Adipocyte (in vitro differentiated cells): ENCODE measurements around the gene LCE3A.
"Not testable (repeated sequence)": the region's sequence is repeated elsewhere in the genome, so short reads cannot be mapped to it uniquely, and the experiment has no call there.

Experiments used
- DNase-seq: peaks from one replicate; pipeline ENCODE4 v3.0.0-alpha.2; 2015; ENCODE audit warnings: low read depth
- H3K27me3 ChIP-seq: replicated peaks from 2 replicates; pipeline ENCODE4 v1.7.0; 2013; ENCODE audit warnings: mild to moderate bottlenecking, low read length, moderate library complexity; ENCODE audit not compliant: control insufficient read depth, insufficient read depth
- H3K36me3 ChIP-seq: 2 replicates; pipeline ENCODE4 v1.7.0; 2013; ENCODE audit warnings: low read length, mild to moderate bottlenecking, moderate library complexity; ENCODE audit not compliant: control insufficient read depth, insufficient read depth, severe bottlenecking
- H3K4me1 ChIP-seq: 2 replicates; pipeline ENCODE4 v1.7.0; 2013; ENCODE audit warnings: mild to moderate bottlenecking, low read length, moderate library complexity; ENCODE audit not compliant: control insufficient read depth, insufficient read depth
- H3K4me3 ChIP-seq: 2 replicates; pipeline ENCODE4 v1.7.0; 2013; ENCODE audit warnings: mild to moderate bottlenecking, low read length, moderate library complexity
- H3K9ac ChIP-seq: 2 replicates; pipeline ENCODE4 v1.7.0; 2013; ENCODE audit warnings: mild to moderate bottlenecking, low read length, moderate library complexity
- H3K9me3 ChIP-seq: 2 replicates; pipeline ENCODE4 v1.7.0; 2013; ENCODE audit warnings: mild to moderate bottlenecking, low read length, moderate library complexity; ENCODE audit not compliant: control insufficient read depth

Gene LCE3A

DNA sequence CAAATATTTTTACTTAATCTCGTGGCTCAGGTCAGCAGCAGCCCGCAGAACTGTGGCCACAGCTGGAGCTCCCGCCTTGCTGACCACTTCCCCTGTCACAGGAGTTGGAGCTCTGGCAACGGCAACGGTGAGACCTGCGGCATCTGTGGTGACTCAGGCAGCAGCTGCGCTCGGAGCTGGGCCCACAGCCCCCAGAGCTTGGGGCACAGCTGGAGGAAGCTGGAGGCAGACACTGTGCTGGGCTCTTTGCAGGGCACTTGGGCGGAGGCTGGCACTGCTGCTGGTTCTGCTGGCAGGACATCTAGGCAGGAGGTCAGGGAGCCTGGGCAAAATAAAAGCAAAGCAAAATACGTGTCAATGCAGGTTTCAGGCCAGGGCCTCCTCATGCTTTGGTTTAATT is at the start of gene LCE3A:
Gene LCE3A (minus strand): TSS at position 301 of the 400 bp plus-strand sequence. CDS start 0 bp downstream, at position 301.
- Histone ChIP-seq H3K9ac (no peak within 1 kb of the TSS), H3K4me3 (no peak within 1 kb of the TSS), H3K36me3 (no peaks in the 10 kb centered on the region), H3K9me3 (peaks cover 36% of the 10 kb centered on the region), H3K4me1 (peaks cover 10% of the 10 kb centered on the region), H3K27me3 (peaks cover 4% of the 10 kb centered on the region)
- no peak for DNase-seq

- H3K9ac ChIP-seq = no peak overlapping the region
- no peak overlapping the region for H3K4me3 ChIP-seq
- H3K4me1 ChIP-seq = no peaks in the 10 kb centered on the region
- no peaks in the 10 kb centered on the region for H3K36me3 ChIP-seq
- H3K27me3 ChIP-seq = no peaks in the 10 kb centered on the region
- no peak for DNase-seq
- no peaks in the 10 kb centered on the region for H3K9me3 ChIP-seq
Observed at GRCh38 chr1:152667648-152668047, 44.7 kb upstream of the LCE3A start.

DNA sequence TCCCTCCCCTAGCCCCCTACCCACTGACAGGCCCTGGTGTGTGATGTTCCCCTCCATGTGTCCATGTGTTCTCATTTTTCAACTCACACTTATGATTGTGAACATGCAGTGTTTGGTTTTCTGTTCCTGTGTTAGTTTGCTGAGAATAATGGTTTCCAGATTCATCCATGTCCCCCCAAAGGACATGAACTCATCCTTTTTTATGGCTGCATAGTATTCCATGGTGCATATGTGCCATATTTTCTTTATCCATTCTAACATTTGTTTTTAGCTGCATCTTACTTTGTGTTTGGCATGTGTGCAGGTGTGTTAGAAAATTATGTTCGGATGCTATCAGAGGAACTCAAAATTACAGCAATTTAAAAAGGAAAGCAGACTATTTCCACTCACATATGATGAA is 43.3 kb upstream of the LCE3A start:
- H3K9me3 ChIP-seq, H3K9ac ChIP-seq, H3K4me3 ChIP-seq, DNase-seq, H3K27me3 ChIP-seq, H3K36me3 ChIP-seq, H3K4me1 ChIP-seq: not testable (repeated sequence)

- Histone ChIP-seq H3K27me3 (no peaks in the 10 kb centered on the region), H3K4me3 (no peak within 1 kb of the TSS), H3K9me3 (no peaks in the 10 kb centered on the region), H3K9ac (no peak within 1 kb of the TSS), H3K4me1 (no peaks in the 10 kb centered on the region), H3K36me3 (no peaks in the 10 kb centered on the region)
- no peak for DNase-seq
Observed at GRCh38 chr1:152663098-152663497, 40.2 kb upstream of the LCE3A start, which contains the start of gene LCE2D. LCE2D (plus strand) TSS chr1:152663380; CDS start chr1:152664106, 726 bp downstream.

GRCh38 chr1:152658649-152659048 is 35.7 kb upstream of the LCE3A start:
- H3K27me3 ChIP-seq = no peaks in the 10 kb centered on the region

DNA sequence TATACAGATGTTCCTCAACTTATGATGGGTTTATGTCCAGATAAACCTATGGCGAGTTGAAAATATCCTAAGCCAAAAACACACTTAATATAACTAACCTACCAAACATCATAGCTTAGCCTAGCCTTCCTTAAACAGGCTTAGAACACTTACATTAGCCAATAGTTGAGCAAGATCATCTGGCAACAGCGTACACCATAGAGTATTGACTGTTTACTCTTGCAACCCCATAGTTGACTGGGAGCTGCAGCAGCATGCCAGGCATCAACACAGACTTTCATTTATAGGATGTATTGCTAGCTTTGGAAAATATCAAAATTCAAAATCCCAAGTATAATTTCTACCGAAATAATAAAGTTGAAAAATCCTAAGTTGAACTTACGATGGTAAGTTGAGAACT is 34.8 kb upstream of the LCE3A start:
- Histone ChIP-seq H3K9me3 (no peaks in the 10 kb centered on the region), H3K4me3 (no peak overlapping the region), H3K9ac (no peak overlapping the region), H3K36me3 (no peaks in the 10 kb centered on the region), H3K4me1 (no peaks in the 10 kb centered on the region), H3K27me3 (no peaks in the 10 kb centered on the region)
- DNase-seq = no peak

More at GRCh38 chr1:152658649-152659048, 35.7 kb upstream of the LCE3A start:
- no peaks in the 10 kb centered on the region for H3K4me1 ChIP-seq
- no peaks in the 10 kb centered on the region for H3K9me3 ChIP-seq
- no peaks in the 10 kb centered on the region for H3K36me3 ChIP-seq
- no peak for DNase-seq
- H3K9ac ChIP-seq = no peak overlapping the region
- H3K4me3 ChIP-seq = no peak overlapping the region

GRCh38 chr1:152656459-152656858 is 33.6 kb upstream of the LCE3A start:
- Histone ChIP-seq H3K27me3 (no peaks in the 10 kb centered on the region), H3K4me3 (no peak overlapping the region), H3K9me3 (no peaks in the 10 kb centered on the region), H3K4me1 (no peaks in the 10 kb centered on the region), H3K36me3 (no peaks in the 10 kb centered on the region), H3K9ac (no peak overlapping the region)
- no peak for DNase-seq

- no peaks in the 10 kb centered on the region for H3K27me3 ChIP-seq
- H3K36me3 ChIP-seq = no peaks in the 10 kb centered on the region
- no peaks in the 10 kb centered on the region for H3K4me1 ChIP-seq
- H3K9ac ChIP-seq = no peak overlapping the region
- H3K4me3 ChIP-seq = no peak overlapping the region
- no peaks in the 10 kb centered on the region for H3K9me3 ChIP-seq
- DNase-seq = peak; percentile 37
Observed at GRCh38 chr1:152654110-152654509, 31.2 kb upstream of the LCE3A start.

DNA sequence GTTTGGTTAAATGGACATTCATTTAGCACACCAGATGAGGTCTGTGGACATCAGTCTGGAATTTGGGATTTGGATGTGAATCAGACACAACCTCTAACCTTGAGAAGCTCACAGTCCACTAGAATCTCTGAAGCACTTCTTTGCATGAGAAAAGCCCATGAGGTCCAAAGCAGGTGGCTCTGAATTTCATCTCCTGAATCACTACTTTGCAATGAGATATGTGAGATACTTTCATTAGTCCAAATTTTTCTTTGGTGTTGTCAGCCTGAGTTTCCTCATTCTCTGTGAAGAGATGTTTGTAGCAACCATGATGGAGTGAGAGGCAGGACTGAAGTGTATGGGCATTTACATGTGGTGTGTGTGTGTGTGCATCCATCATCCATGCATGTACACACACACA is 23.8 kb upstream of the LCE3A start:
- Histone ChIP-seq H3K4me1 (no peaks in the 10 kb centered on the region), H3K9me3 (no peaks in the 10 kb centered on the region), H3K9ac (no peak overlapping the region), H3K36me3 (no peaks in the 10 kb centered on the region), H3K4me3 (no peak overlapping the region), H3K27me3 (no peaks in the 10 kb centered on the region)
- no peak for DNase-seq

DNA sequence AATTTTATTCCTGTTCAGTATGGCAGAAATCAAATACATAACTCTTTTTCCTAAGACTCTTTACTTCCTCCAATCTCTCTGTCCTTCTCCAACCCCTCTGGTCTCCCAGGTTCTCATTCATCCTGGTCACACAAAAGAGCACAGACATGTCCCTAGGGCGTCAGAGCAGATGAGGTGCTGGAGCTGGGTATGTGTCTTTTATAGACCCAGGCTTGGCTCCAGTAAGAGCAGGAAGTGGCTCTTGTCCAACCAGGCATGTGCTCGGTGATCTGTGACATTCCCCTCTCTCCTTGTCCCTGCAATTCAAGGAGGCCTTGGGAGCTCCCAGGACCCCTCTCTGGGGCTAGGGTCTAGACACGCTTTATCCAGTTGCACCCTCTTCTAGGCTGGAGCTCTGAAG is 22.2 kb upstream of the LCE3A start:
- Histone ChIP-seq H3K9ac (no peak overlapping the region), H3K4me1 (no peaks in the 10 kb centered on the region), H3K36me3 (no peaks in the 10 kb centered on the region), H3K27me3 (no peaks in the 10 kb centered on the region), H3K4me3 (no peak overlapping the region), H3K9me3 (no peaks in the 10 kb centered on the region)
- no peak for DNase-seq

- no peak for DNase-seq
Observed at GRCh38 chr1:152643945-152644344, 21.0 kb upstream of the LCE3A start.

DNA sequence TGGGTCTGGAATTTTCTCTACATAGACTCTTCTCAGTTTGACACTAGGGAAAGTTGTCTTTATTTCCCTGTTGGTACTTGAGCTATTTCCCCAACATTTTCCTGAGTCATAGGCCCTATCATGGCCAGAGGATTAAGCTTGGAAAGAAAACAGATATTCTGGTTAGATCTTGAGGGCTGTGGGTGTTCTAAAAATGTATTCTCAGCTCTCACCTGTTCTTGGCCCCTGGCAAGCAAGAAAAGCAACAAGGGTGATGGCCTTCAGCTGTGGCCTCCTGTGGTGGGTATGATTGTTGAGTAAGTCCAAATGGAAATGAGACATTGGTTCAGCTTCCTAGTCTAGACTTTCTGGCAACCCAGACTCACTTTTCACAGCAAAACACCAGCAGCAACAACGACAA is 17.4 kb upstream of the LCE3A start:
- H3K9me3 ChIP-seq = peaks cover 7% of the 10 kb centered on the region
- H3K4me3 ChIP-seq = no peak overlapping the region
- no peaks in the 10 kb centered on the region for H3K36me3 ChIP-seq
- H3K9ac ChIP-seq = no peak overlapping the region
- no peak for DNase-seq
- no peaks in the 10 kb centered on the region for H3K27me3 ChIP-seq
- H3K4me1 ChIP-seq = no peaks in the 10 kb centered on the region

More at GRCh38 chr1:152643945-152644344, 21.0 kb upstream of the LCE3A start:
- Histone ChIP-seq H3K9ac (no peak overlapping the region), H3K4me1 (no peaks in the 10 kb centered on the region), H3K4me3 (no peak overlapping the region), H3K27me3 (no peaks in the 10 kb centered on the region), H3K9me3 (peaks cover under 1% of the 10 kb centered on the region), H3K36me3 (no peaks in the 10 kb centered on the region)
